ENCODE results near the gene ASTN1.

DNA sequence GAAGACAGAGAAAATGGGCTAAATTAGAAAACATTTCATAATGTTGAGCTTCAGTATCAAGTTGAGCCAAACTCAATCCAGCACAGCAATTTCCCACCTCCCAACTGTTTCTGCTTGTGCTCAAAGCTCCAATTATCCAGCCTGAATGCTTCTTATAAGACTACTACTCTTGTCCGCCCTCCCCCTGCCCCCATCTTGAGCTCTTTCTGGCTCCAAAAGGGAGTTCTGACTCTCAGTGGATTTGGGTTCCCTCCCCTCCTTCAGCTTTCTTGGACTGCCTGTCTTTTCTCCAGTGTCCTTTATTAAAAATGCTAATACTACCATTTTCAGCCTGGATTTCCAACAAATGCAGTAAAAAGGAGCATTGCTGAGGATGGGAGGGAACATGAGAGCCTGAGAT lies 174.8 kb downstream of the ASTN1 start:
- TF ChIP-seq, protein P1, sequence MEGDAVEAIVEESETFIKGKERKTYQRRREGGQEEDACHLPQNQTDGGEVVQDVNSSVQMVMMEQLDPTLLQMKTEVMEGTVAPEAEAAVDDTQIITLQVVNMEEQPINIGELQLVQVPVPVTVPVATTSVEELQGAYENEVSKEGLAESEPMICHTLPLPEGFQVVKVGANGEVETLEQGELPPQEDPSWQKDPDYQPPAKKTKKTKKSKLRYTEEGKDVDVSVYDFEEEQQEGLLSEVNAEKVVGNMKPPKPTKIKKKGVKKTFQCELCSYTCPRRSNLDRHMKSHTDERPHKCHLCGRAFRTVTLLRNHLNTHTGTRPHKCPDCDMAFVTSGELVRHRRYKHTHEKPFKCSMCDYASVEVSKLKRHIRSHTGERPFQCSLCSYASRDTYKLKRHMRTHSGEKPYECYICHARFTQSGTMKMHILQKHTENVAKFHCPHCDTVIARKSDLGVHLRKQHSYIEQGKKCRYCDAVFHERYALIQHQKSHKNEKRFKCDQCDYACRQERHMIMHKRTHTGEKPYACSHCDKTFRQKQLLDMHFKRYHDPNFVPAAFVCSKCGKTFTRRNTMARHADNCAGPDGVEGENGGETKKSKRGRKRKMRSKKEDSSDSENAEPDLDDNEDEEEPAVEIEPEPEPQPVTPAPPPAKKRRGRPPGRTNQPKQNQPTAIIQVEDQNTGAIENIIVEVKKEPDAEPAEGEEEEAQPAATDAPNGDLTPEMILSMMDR (conservative IDR thresholded peaks at IDR 0.05; ENCODE audit: low read length), result no peak
- TF ChIP-seq EZH2phosphoT487 (IDR thresholded peaks at IDR 0.05; ENCODE audit: borderline replicate concordance, low read depth, low read length), result no peak

All from OCI-LY7 (cell line).